Ovary (tissue), 3 donors: ENCODE data around the gene RGS3.

ENCODE experiments used
- CTCF ChIP-seq, 3 donors: fragments of 450-650 bp in 2 of 3; fragments of 200-600 bp in 1 of 3; IDR thresholded peaks; one replicate each; pipeline versions ENCODE4 v1.5.1 to v1.8.0; 2016 to 2022; ENCODE audit warnings: antibody characterized with exemption in 3 of 3, mild to moderate bottlenecking in 1 of 3
- EP300 ChIP-seq: sonication (generic); formaldehyde crosslinking; IDR thresholded peaks from one replicate; pipeline ENCODE4 v1.6.1; 2017; ENCODE audit warnings: antibody characterized with exemption
- POLR2A ChIP-seq: fragments of 450-650 bp; IDR thresholded peaks from one replicate; pipeline ENCODE4 v1.6.1; 2017; ENCODE audit warnings: antibody characterized with exemption, mild to moderate bottlenecking, moderate library complexity
- donor health status: DM: no; HTN: no; CAD: no.

- TF ChIP-seq POLR2A (no peak), CTCF (IDR thresholded peaks at IDR 0.05) (no peak), EP300 (no peak)
These were observed 746 bp downstream of the RGS3 start for GRCh38 chr9:113464286-113464660.
